Esophagus muscularis mucosa (tissue), 4 donors: ENCODE data around the gene ATP1A3. TPM values are rescaled to one million over a fixed set of nuclear protein-coding genes. Genes with fewer than 3 reads are reported as not detected.
"Not testable (repeated sequence)": the region's sequence is repeated elsewhere in the genome, so short reads cannot be mapped to it uniquely, and the experiment has no call there.

Experiments used
- DNase-seq: peaks from one replicate; pipeline ENCODE4 v3.0.0-alpha.2; 2017; ENCODE audit errors: extremely low spot score
- H3K27ac ChIP-seq, 4 donors: fragments of 200-600 bp; sonication (generic); replicated peaks in 1 of 4; 1 replicate in 3 of 4; 2 replicates in 1 of 4; pipeline ENCODE4 v1.5.1; 2016 to 2019; ENCODE audit warnings: mild to moderate bottlenecking in 1 of 4
- H3K27me3 ChIP-seq, 4 donors: fragments of 200-600 bp; sonication (generic); one replicate each; pipeline versions ENCODE4 v1.5.1 to v1.6.0; 2016 to 2019
- H3K36me3 ChIP-seq, 4 donors: fragments of 200-600 bp; sonication (generic); one replicate each; pipeline ENCODE4 v1.5.1; 2016 to 2019
- H3K4me1 ChIP-seq, 4 donors: fragments of 200-600 bp; sonication (generic); one replicate each; pipeline ENCODE4 v1.5.1; 2016 to 2019
- H3K4me3 ChIP-seq, 4 donors: fragments of 200-600 bp; sonication (generic); 1 replicate in 2 of 4; 2 replicates in 2 of 4; pipeline ENCODE4 v1.5.1; 2016 to 2019; ENCODE audit warnings: mild to moderate bottlenecking in 4 of 4, moderate library complexity in 1 of 4
- H3K9me3 ChIP-seq, 4 donors: fragments of 200-600 bp; sonication (generic); 1 replicate in 3 of 4; 2 replicates in 1 of 4; pipeline ENCODE4 v1.5.1; 2016 to 2019
- CTCF ChIP-seq, 3 experiments: fragments of 200-600 bp in 2 of 3; fragments of 450-650 bp in 1 of 3; sonication (generic) in 2 of 3; IDR thresholded peaks; one replicate each; pipeline ENCODE4 v1.5.1; 2017 to 2019; ENCODE audit warnings: antibody characterized with exemption in 3 of 3, mild to moderate bottlenecking in 2 of 3, moderate library complexity in 1 of 3
- EP300 ChIP-seq: sonication (generic); formaldehyde crosslinking; IDR thresholded peaks from one replicate; pipeline ENCODE4 v1.6.1; 2017; ENCODE audit warnings: antibody characterized with exemption
- POLR2A ChIP-seq: fragments of 450-650 bp; IDR thresholded peaks from one replicate; pipeline ENCODE4 v1.6.1; 2017; ENCODE audit warnings: antibody characterized with exemption, moderate library complexity, mild to moderate bottlenecking, low read depth
- POLR2AphosphoS5 ChIP-seq, 2 donors: sonication (generic); formaldehyde crosslinking; IDR thresholded peaks; one replicate each; pipeline ENCODE4 v1.6.1; 2017; ENCODE audit warnings: antibody characterized with exemption in 2 of 2
- WGBS: methylation state at CpG from one replicate; pipeline ENCODE4 v1.1.5; 2018; 5-methylcytosine and 5-hydroxymethylcytosine counted together
- intact Hi-C: fragments of 100-400 bp; cut with DNase I; formaldehyde crosslinking; loops from one replicate; pipeline ENCODE4 v1.15.1; 2023
- total RNA-seq, 4 donors: library from RNA; depleted of rRNA; stranded (reverse); fragments of >200 nt; gene quantifications; one replicate each; pipeline versions ENCODE4 v1.1.0 to v1.2.1, GENCODE V29; 2016

ATP1A3 gene
- total RNA-seq, 4 donors from 2014 or later: 2.1 to 4.3 (median 3.5) TPM

GRCh38 chr19:42018503-42019193 lies 24.6 kb upstream of the ATP1A3 start:
- Histone ChIP-seq H3K36me3 (peaks cover 0 to 34% (median 10%) of the 10 kb centered on the region in 4 donors), H3K27me3 (no peaks in the 10 kb centered on the region), H3K27ac (no peak overlapping the region), H3K9me3 (no peaks in the 10 kb centered on the region), H3K4me3 (no peak overlapping the region), H3K4me1 (peaks cover 0 to 1% (median 0%) of the 10 kb centered on the region in 4 donors)
- TF ChIP-seq POLR2AphosphoS5 (IDR thresholded peaks at IDR 0.05) (no peak), CTCF (IDR thresholded peaks at IDR 0.05) (no peak), EP300 (no peak), POLR2A (no peak)
- 80% methylated on average over 11 of the region's 11 CpGs for WGBS
- DNase-seq: no peak
- intact Hi-C loops: no loop called here

GRCh38 chr19:42017040-42017439 lies 23.0 kb upstream of the ATP1A3 start:
- Histone ChIP-seq H3K27me3 (no peaks in the 10 kb centered on the region), H3K27ac (no peak overlapping the region), H3K36me3 (peaks cover 0 to 24% (median 8%) of the 10 kb centered on the region in 4 donors), H3K4me3 (no peak overlapping the region), H3K4me1 (no peaks in the 10 kb centered on the region), H3K9me3 (no peaks in the 10 kb centered on the region)
- DNase-seq: no peak
- TF ChIP-seq CTCF (IDR thresholded peaks at IDR 0.05) (no peak), EP300 (no peak), POLR2A (no peak), POLR2AphosphoS5 (IDR thresholded peaks at IDR 0.05) (no peak)
- WGBS: 87% methylated on average over 8 of the region's 8 CpGs
- intact Hi-C loops: no loop called here

DNA sequence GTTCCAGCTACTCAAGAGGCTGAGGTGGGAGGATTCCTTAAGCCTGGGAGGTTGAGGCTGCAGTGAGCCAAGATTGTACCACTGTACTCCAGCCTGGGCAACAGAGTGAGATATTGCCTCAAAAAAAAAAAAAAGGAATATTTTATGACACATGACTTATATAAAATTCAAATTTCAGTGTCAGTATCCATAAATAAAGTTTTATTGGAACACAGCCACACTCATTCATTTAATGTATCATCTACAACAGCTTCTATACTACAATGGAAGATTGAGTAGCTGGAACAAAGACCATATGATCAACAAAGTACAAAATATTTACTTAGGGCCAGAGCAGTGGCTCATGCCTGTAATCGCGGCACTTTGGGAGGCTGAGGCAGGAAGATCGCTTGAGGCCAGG lies 18.7 kb upstream of the ATP1A3 start:
- WGBS: 88% methylated on average over 3 of the region's 3 CpGs
- H3K4me1 ChIP-seq, intact Hi-C loops, H3K27ac ChIP-seq, H3K36me3 ChIP-seq, H3K27me3 ChIP-seq, DNase-seq, H3K9me3 ChIP-seq, H3K4me3 ChIP-seq: not testable (repeated sequence)

DNA sequence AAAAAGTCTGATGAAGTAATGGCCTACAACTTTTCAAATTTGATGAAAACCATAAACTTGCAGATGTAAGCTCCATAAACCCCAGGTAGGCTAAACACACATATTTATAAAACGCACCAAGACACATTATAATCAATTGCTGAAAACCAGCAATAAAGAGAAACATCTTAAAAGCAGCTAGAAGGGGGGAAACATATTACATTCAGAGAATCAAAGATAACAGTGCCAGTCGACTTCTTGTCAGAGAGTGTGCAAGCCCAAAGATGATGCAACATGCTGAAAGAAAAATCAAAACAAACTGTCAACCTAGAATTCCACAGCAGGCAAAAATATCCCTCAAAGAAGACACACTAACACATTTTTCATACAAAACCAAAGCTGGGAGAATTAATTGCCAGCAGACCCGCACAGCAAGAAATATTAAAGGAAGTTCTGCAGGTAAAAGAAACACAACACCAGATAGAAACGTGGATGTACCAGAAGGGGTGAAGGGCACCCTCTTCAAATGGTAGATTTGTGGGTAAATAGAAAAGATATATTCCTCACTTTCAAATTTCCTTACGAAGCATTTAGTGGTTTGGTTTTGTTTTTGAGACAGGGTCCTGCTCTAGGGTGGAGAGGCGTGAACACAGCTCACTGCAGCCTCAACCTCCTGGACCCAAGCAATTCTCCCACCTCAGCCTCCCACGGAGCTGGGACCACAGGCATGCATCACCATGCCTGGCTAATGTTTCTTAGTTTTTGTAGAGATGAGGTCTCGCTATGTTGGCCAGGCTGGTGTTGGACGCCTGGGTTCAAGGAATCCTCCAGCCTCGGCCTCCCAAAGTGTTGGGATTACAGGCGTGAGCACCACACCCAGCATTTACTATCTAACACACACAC lies 16.5 kb upstream of the ATP1A3 start:
- H3K4me3 ChIP-seq: no peak overlapping the region
- no peaks in the 10 kb centered on the region for H3K9me3 ChIP-seq
- no peak overlapping the region for H3K27ac ChIP-seq
- TF ChIP-seq POLR2A: no peak
- no peak for TF ChIP-seq POLR2AphosphoS5 (IDR thresholded peaks at IDR 0.05)
- no peak for TF ChIP-seq CTCF (IDR thresholded peaks at IDR 0.05)
- no peak for TF ChIP-seq EP300
- peaks cover 0 to 18% (median 6%) of the 10 kb centered on the region in 4 donors for H3K36me3 ChIP-seq
- peaks cover 0 to 8% (median 0%) of the 10 kb centered on the region in 4 donors for H3K27me3 ChIP-seq
- DNase-seq: no peak
- H3K4me1 ChIP-seq: no peaks in the 10 kb centered on the region
- intact Hi-C loops: no loop called here
- 67% methylated on average over 7 of the region's 11 CpGs for WGBS

- no peak for TF ChIP-seq EP300
- TF ChIP-seq CTCF (IDR thresholded peaks at IDR 0.05): no peak
- no peak for TF ChIP-seq POLR2A
- no peak for TF ChIP-seq POLR2AphosphoS5 (IDR thresholded peaks at IDR 0.05)
- Histone ChIP-seq H3K36me3 (peaks cover 0 to 36% (median 8%) of the 10 kb centered on the region in 4 donors), H3K27me3 (peaks cover 0 to 34% (median 0%) of the 10 kb centered on the region in 4 donors), H3K4me3 (no peak overlapping the region), H3K4me1 (no peaks in the 10 kb centered on the region), H3K27ac (no peak overlapping the region), H3K9me3 (no peaks in the 10 kb centered on the region)
- no peak for DNase-seq
- 91% methylated on average over 8 of the region's 13 CpGs for WGBS
- intact Hi-C loops: no loop called here
These were observed 12.5 kb upstream of the ATP1A3 start for GRCh38 chr19:42006569-42006968.
